IPS-11a (cell line): ENCODE measurements around the gene ARL6IP5.
A peak's percentile ranks its signal among the peaks of the same experiment; 100 is the strongest.

Experiments used
- H3K4me3 ChIP-seq: one replicate; pipeline ENCODE4 v1.5.1; 2013; ENCODE audit warnings: low read depth, low read length, control low read depth

ARL6IP5 gene, protein sequence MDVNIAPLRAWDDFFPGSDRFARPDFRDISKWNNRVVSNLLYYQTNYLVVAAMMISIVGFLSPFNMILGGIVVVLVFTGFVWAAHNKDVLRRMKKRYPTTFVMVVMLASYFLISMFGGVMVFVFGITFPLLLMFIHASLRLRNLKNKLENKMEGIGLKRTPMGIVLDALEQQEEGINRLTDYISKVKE

GRCh38 chr3:69084326-69085167 is at the start of gene ARL6IP5:
TSS of gene ARL6IP5 (plus strand) at chr3:69084937. CDS start at chr3:69085048, 111 bp downstream.
- peak within 1 kb of the TSS; percentile 87 for H3K4me3 ChIP-seq

DNA sequence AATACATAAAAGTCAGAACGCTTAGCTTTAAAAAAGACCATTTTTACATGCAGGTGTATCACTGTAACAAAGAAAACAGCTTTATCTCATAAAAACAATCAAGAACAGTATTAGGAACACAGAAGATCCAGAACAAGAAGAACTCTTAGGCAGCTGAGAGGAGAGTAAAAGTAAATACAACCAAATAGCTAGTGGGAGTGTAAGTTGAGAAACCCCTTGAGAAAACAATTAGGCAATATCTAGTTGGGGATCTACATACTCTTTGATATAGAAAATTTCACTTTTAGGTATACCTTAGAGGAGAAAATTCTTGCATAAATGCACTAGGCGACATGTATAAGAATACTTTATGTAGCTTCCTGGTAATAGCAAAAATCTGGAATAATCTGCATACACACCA is 40.1 kb upstream of the ARL6IP5 start:
- H3K4me3 ChIP-seq = no peak overlapping the region

- no peak overlapping the region for H3K4me3 ChIP-seq
Observed at GRCh38 chr3:69048990-69049389, 35.7 kb upstream of the ARL6IP5 start.

DNA sequence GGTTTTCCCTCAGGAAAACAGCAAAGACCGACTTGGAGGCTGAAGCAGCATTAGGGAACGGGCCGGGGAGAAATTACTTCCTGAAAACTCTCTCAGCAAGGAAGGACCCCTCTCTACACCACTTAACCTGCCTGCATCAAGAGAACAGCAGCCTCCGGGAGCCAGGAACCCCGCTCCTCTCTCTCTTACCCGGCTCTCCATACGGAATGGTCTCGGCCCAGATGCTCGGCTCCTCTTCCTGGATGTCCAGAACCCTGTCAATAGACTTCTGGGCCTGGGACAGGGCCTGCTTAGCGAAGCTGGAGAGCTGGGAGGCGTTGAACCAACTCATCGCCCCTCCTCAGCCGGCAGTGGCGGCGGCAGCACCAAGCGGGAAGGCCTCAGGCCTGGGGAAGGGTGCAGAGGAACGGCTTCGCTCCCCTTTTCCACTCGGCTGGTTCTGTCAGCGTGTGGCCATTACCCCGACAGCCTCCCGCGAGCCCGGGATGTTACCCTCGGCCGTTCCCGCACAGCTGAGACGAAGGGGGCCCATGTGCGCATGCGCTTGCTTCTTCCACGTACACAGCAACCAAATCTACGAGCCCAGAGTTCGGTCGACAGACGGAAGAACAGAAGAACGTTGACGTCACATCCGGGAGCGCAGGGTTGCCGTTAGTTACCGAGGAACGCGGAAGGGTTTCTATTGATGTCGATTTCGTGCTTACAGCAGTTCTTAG is 32.8 kb upstream of the ARL6IP5 start, which contains the start of gene TMF1:
Gene TMF1 (minus strand): TSS at position 578 of the 716 bp plus-strand sequence. CDS start 247 bp downstream, at position 331.
- H3K4me3 ChIP-seq = peak within 1 kb of the TSS; percentile 91

DNA sequence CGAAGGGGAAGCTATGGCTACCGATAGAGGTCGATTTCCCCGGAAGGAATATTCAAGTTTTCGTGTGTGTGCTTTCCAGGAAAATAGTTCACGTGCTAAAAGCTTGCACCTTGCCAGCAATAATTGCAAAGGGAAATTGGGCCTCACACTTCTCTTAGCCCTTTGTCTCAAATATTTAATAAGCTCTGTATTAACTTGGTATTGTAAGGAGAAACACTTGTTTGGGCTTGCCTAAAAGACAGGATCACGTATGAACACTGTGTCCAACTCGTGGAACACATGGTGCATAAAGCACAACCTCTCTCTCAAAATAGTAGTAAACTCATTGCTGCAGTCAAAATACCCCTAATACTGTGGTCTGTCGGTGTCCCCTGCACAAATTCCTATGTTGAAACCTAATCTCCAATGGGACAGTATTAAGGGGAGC is 32.3 kb upstream of the ARL6IP5 start:
- peak overlapping the region; percentile 91 for H3K4me3 ChIP-seq

DNA sequence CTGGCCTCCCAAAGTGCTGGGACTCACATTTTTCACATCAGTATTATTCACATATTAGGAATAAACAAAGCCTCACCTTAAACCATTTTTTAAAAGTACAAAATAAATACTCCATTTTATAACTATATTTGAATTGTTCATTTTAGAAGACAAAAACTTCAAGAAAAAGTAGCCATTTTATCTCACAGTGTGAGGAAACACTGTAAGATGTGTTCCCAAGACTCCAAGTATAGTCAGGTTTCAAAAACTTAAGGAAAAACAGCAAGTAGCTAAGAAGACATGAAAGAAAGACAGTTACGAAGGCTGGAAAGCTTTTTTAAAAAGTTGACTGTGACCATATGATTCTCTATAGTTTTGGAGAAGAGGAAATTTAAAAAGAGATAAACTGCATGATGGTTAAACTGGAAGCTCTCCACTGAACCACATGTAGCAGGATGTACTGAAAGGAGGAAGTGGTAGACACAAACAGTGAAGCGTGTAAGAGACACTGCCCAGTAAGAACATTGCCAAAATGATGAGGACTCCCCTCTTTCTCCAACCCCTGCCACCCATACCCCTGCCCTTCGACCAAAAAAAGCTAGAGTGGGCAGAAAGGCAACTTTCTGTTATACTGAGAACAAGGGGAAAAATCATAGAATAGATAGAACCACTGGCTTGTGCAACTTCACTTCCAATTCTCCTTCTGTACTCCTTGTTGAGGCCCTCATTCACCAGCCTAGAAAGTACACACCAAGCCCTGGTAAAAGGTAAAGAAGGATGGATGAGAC is 26.4 kb upstream of the ARL6IP5 start:
- no peak overlapping the region for H3K4me3 ChIP-seq

- H3K4me3 ChIP-seq = no peak overlapping the region
Observed at GRCh38 chr3:69058947-69059224, 25.9 kb upstream of the ARL6IP5 start.

GRCh38 chr3:69059688-69060087 is 25.0 kb upstream of the ARL6IP5 start:
- no peak overlapping the region for H3K4me3 ChIP-seq

DNA sequence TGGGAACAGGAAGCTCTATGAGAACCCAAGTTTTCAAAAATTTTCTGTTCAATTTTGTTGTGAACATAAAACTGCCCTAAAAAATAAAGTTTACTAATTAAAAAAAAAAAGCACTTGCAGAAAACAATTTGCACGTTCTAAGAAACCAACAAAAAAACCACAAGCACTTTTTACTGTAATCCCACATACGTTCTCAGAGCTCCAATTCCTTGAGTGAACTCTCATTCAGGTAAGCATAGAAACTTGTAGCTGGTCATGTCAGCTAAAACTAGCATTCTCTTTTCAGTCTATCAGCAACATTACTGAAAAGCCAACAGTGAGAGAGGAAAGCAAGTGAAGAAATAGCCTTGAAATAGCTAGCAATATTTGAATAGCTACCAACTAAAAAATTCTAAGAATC is 21.1 kb upstream of the ARL6IP5 start:
- H3K4me3 ChIP-seq = no peak overlapping the region

DNA sequence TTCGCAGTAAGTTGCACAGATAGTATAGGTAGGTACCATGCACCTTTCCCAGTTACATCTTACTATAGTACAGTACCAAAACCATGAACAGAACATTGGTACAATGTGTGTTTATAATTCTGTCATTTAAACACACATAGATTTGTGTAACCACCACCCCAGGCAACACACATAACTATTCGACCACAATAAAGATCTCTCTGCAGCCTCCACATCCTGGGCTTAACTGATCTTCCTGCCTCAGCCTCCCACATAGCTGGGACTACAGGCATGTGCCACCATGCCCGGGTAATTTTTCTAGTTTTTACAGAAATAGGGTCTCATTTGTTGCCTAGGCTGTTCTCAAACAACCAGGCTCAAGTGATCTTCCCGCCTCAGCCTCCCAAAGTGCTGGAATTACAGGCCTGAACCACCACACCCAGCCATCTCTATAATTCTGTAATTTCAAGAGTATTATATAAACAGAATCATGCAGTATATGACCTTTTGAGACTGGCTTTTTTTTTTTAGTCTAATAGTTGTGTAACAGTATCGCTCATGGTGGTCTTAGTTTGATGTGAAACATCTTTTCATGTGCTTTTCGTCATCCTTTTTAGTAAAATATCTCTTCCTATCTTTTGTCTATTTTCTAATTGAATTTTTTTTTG is 19.3 kb upstream of the ARL6IP5 start:
- no peak overlapping the region for H3K4me3 ChIP-seq

- no peak overlapping the region for H3K4me3 ChIP-seq
Observed at GRCh38 chr3:69066121-69066520, 18.6 kb upstream of the ARL6IP5 start.

- H3K4me3 ChIP-seq = no peak overlapping the region
Observed at GRCh38 chr3:69072928-69073327, 11.8 kb upstream of the ARL6IP5 start.

GRCh38 chr3:69079269-69080159 is 5.2 kb upstream of the ARL6IP5 start:
- peak overlapping the region; percentile 77 for H3K4me3 ChIP-seq

DNA sequence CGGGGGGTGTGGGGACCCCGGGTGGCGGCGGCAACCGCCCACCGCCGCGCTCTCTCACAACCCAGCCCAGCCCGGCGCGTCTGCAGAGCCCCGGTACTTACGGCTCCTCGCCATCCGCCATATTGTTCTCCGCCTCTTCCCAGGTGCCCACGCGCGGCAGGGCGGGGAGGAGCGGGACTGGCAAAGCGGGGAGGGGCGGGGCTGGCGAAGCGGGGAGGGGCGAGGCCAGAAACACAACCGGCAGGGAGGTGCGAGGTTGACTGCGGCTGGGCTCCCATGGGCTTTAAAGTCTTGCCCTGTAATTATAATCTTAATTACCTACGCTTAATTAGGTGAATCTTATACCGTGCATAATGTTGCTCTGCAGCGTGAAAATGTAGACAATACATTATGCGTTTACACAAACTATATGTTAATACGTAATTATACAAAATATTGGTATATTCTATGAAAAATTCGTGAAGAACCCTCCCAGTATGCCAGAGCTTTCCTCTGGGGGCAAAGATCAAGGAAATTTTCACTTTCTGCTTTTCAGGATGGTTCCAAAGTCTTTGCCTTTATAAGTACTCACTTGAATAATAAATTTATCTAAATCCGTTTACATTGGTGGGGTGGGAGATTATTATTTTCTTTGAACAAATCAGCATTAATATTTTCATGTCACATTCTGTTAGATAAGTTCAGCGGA is 4.4 kb upstream of the ARL6IP5 start, which contains the start of gene UBA3:
Gene UBA3 (minus strand): TSS at position 133 of the 688 bp plus-strand sequence. CDS start 12 bp downstream, at position 121.
- peak within 1 kb of the TSS; percentile 77 for H3K4me3 ChIP-seq

- no peak overlapping the region for H3K4me3 ChIP-seq
Observed at GRCh38 chr3:69081583-69082262, 3.0 kb upstream of the ARL6IP5 start.

DNA sequence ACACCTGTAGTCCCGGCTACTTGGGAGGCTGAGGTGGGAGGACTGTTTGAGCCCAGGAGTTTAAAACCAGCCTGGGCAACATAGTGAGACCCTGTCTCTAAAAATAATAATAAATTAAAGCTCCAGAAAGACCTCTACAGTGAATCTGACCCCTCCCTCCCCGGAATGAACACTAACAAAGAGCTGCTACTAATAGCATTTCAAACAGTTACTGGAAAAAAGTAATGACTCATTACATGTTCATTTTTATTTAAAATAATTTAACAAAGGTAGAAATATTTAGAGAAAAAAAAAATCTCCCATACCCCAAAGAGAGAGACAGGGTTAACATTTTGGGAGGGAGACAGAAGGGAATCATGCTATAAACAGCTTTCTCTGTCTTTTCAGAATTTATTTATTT is 2.4 kb upstream of the ARL6IP5 start:
- no peak overlapping the region for H3K4me3 ChIP-seq

GRCh38 chr3:69082805-69083204 is 1.9 kb upstream of the ARL6IP5 start:
- H3K4me3 ChIP-seq = no peak overlapping the region

DNA sequence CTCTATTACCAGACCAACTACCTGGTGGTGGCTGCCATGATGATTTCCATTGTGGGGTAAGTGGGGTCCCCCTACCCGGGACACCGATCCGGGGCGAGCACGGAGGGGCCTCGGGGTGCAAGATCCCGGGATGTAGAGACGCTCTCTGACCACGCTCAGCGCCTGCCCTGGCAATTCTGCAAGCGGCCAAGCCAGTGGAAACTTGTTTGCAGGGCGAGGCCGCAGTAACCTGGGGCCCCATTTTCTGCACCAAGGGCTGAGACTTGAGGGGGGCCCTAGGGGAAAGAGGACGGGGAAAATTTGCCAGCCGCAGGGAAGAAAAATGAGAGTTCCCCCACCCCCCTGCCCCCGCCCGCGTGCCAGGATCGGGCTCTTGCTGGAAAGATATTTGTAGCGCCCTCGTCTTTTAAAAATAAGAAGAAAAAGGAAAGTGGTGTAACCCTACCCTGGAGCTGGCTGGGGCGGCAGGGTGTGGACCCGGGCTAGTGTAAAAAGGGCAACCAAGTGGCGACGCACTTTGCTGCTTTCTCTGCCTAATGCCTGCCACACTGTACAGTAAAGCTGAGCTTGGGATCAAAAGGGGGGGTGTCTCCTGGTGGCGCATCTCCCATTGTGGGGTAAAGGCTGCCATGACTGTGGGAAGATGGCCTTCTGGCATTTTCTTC is 563 bp downstream of the ARL6IP5 start:
- peak overlapping the region; percentile 87 for H3K4me3 ChIP-seq
